NCI-H510A treated with DMSO at 0.1 percent for 48 hours (cell line): ENCODE data around the gene MTG1.
"Not testable (repeated sequence)": the region's sequence is repeated elsewhere in the genome, so short reads cannot be mapped to it uniquely, and the experiment has no call there.

Experiments
- DNase-seq: peaks from one replicate; lab custom pipeline; 2025; lab: John Stamatoyannopoulos, UW

Gene MTG1

DNA sequence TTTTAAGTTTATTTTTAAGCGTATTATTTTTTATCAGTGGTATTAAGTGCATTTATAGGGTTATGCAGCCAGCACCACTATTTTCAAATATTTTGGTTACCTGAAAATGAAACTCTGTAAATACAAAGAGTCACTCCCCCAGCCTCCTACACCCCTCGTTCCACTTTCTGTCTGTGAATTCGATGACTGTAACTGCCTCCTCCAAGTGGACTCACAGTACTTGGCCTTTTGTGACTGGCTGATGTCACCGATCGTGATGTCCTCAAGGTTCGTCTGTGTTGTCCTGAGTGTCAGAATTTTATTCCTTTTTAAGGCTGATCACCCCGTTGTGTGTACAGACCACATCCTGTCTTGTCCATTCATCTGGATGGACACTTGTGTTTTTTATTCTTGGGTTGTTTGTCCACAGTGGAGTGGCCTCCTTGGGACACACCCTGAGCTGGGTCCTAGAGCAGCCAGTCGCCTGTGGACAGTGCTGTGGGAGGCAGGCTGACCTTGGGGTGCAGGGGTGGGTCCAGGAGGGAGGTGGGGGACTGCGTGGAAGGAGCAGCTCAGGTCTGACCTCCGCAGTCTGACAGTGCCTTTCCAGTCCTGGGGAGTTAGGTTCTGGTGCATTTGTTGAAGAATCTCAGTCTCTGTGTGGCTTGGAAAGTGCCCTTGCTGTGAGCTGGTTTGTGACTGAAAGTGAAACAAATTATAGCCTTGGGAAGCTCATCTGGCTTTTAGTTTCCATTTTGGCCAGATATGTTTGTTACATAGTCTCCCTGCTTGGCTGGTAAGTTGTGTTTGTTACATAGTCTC, 6.9 kb downstream of the MTG1 start:
- no peak for DNase-seq

DNA sequence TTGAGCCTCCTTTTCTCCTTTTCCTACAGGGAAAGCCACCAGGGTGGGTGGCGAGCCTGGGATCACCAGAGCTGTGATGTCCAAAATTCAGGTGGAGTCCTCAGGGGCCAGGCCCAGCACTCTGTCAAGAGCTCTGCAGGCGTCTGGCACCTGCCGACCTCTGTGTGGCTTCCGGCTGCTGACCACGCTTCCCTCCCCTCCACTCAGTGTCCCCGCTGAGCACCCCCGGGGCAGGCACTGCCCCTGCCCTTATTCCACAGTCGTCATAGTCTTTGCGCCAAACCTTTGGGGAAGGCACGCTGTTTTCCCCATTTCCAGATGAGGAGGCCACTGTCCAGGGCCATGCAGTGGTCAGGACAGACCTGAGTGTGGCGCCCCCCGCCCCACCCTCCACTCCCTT, 7.5 kb downstream of the MTG1 start:
- DNase-seq: no peak

DNA sequence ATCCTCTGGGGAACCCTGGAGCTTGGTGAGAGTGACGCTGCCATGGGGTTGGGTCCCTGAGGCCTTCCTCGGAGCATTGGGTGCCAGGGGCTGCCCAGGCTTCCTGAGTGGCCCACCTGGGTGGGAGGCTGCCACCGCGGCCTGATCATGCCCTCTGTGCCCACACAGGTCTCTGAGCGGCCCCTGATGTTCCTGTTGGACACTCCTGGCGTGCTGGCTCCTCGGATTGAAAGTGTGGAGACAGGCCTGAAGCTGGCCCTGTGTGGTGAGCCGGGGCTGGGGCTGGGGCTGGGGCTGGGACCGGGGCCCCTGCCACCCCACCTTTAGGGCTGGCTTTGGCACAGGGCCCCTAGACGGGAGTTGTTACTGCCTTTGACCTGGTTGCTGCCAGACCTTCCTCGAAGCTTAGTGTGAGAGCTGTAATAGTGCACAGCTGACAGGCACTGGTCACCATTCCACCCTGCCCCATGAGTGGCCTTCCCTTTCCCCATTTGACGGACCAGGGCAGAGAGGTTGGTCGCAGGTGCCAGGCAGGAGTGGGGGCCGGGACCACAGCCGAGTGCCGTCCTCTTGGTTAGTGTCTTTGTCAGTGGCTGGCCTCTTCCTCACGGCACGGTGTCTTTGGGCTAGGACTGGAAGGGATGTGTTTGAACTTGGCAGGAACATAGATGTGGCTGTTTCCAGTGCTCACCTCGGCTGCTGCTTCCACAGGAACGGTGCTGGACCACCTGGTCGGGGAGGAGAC, 8.2 kb downstream of the MTG1 start:
- no peak for DNase-seq

DNA sequence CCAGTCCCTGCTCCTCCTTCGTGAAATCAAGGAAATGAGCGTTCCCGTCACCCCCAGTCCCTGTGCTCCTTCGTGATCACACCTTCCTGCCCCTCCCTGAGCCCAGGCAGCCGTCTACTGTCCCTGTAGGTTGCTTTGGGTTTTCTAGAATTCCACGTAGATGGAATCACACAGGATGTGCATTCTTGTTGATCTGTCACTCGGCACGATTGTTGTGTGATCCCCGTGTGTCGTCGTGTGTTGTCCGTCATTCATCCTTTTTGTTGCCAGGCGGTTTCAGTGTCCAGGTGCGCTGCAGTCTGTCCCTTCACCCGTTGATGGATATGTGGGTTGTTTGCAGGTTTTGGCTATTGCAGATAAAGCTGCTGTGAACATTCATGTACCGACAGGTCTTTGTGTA, 9.4 kb downstream of the MTG1 start:
- no peak for DNase-seq

DNA sequence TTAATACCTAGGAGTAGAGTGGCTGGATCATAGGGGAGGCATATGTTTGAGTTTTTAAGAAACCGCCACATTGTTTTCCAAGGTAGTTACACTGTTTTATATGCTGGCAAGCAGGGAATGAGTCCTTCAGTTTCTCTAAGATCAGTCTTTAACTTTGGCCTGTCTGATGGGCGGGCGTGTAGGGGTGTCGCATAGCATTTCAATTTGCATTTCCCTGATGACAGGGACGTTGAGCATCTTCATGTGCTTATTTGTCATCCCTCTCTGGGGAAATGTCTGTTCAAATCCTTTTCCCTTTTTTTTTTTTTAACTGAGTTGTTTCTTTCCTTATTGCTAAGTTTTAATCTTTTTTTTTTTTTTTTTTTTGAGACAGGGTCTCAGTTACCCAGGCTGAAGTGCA, 9.8 kb downstream of the MTG1 start:
- no peak for DNase-seq

DNA sequence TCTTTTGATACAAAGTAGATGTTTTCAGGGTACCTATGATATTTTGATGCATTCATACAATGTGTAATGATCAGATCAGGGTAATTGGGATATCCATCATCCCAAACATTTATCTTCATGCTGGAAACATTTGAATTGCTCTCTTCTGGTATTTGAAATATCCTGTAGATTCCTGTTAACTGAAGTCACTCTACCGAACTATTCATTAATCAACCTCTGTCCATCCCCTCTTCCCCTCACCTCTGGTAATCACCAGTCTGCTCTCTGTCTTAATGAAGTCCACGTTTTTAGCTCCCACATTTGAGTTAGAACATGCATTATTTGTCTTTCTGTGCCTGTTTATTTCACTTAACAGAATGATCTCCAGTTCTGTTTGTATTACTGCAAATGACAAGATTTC, 11.3 kb downstream of the MTG1 start:
- DNase-seq: no peak

DNA sequence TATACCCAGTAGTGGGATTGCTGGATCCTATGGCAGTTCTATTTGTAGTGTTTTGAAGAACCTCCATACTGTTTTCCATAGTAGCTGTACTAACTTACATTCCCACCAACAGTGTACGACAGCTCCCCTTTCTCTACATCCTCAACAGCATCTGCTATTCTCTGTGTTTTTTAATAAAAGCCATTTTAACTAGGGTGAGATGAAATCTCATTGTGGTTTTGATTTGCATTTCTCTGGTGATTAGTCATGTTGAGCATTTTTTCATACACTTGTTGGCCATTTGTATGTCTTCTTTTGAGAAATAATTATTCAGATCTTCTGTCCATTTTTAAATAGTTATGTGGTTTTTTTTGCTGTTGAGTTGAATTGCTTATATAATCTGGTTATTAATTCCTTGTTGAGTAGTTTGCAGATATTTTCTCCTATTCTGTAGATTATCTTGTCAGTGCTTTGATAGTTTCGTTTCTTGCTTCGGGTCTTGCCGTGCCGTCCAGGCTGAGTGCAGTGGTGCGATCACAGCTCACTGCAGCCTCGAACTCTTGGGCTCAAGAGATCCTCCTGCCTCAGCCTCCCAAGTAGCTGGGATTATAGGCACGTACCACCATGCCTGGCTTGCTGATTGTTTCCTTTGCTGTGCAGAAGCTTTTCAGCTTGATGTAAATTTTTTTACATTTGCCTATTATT, 12.0 kb downstream of the MTG1 start:
- no peak for DNase-seq

DNA sequence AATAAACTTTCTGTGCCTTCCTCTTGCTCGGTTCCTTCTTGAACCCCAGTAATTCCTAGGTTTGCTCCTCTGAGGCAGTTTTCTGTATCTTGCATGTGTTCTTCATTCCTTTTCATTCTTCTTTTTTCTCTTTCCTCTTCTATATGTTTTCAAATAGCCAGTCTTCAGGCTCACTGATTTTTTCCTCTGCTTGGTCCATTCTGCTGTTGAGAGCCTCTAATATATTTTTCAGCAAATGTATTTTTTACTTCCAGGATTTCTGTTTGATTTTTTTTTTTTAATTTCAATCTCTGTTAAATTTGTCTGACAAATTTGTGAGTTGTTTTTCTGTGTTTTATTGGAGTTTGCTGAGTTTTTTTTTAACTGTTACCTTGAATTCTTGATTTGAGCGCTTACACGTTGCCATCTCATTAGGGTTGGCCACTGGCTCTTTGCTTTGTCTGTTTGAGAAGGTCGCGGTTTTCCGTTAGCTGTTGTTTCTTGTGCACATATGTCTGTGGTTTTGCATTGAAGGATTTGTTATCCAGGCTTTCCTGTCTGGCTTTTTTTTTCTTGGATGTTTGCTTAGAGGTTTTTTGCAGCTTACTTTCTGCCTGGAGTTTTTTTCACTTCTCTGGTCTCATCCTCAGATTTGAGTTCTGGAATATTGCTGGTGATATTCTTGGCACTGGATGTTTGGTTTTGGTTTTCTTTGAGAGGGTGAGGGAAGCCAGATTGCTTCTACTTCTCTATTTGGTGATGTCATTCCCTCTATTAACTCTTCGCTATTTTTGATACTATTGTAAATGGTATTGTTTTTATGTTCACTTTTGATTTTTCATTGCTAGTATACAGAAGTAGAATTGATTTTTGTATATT, 17.8 kb downstream of the MTG1 start:
- no peak for DNase-seq

DNA sequence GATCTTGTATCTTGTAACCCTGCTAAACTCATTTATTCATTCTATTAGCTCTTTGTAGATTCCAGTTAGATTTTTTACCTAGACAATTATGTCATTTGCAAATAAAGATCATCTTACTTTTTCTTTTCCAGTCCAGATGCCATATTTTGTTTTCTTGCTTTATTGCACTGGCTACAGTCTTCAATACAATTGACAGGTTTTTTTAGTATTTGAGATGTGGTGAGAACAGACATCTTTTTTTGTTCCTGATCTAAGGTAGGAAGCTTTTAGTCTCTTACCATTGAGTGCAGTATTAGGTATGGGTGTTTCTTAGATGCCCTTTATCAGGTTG, 18.4 kb downstream of the MTG1 start:
- DNase-seq: no peak

DNA sequence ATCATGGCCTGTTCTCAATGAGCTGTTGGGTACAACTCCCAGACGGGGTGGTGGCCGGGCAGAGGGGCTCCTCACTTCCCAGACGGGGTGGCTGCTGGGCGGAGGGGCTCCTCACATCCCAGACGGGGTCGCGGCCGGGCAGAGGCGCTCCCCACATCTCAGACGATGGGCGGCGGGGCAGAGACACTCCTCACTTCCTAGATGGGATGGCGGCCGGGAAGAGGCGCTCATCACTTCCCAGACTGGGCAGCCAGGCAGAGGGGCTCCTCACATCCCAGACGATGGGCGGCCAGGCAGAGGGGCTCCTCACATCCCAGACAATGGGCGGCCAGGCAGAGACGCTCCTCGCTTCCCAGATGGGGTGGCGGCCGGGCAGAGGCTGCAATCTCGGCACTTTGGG, 20.4 kb downstream of the MTG1 start:
- DNase-seq: not testable (repeated sequence)

DNA sequence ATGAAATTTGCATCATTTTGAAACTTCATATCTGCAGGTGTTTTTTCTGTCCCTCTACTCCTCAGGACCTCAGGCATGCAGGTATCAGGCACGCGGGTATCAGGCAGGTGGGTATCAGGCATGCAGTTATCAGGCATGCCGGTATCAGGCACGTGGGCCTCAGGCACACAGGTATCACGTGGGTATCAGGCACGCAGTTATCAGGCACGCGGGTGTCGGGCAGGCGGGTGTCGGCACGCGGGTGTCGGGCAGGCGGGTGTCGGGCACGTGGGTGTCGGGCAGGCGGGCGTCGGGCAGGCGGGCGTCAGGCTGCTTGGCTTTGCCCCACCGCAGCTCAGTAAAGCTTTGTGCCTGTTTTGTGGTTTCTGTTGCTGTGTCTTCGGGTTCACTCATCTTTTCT, 21.8 kb downstream of the MTG1 start:
- DNase-seq: no peak

DNA sequence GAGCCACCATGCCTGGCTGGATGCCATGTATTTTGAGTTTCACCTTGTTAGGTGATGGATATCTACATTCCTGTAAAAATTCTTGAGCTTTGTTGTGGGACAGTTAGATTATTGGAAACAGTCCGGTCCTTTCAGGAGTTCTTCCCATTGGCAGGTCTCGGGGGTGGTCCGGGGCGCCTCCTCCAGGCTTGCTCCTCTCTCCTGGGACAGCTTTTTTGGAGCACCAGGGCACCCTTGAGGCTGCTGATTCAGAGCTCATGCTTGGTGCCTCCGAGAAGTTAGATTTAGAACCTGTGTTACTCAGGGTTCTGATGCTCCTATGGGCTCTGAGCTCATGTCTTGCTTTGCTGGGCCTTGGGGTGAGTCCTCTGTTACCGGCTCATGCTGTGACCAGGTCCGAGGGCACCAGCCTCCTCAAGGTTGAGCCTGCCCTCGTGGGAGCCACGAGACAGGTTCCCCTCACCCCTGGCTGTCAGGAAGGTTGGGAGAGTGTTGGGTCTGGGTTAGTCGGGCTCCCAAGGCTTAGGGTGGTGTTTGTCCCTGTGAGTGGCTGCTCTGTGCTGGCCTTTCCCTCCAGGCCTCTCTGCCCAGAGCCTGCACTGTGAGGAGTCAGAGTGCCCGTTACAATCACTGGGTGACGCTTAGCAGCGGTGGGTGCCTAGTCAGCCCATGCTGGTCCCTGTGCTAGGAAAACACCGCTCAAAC, 24.5 kb downstream of the MTG1 start:
- DNase-seq: no peak

DNA sequence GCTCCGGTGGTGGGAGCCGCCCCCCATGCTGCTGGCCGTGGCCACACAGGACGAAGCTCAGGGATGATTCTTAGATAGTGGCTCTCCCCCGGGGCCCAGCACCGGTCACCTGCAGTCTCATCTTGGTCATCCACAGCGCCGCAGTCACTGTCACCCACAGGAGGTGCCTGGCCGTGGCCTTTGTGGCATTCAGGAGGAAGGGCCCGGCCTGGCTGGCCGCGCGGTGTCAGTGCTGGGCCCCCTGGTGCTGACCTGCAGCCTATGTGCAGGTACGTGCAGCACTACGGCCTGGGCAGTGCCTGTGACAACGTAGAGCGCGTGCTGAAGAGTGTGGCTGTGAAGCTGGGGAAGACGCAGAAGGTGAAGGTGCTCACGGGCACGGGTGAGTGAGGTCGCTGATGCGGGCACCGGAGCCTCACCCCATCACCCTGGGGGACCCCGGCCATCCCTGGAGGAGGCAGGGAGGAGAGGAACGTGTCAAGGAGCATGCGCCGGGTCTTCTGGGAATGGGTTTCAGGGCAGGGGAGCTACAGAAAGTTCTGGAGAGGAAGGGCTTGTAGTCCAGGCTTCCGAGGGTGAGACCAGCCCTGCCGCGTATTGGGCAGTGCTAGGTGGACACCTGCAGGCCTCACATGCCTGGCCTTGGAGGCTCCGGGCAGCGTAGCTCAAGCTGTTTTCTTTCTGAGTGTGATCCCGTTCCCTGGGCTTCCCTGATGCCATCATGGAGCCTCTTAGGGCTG, 25.4 kb downstream of the MTG1 start:
- DNase-seq: no peak

DNA sequence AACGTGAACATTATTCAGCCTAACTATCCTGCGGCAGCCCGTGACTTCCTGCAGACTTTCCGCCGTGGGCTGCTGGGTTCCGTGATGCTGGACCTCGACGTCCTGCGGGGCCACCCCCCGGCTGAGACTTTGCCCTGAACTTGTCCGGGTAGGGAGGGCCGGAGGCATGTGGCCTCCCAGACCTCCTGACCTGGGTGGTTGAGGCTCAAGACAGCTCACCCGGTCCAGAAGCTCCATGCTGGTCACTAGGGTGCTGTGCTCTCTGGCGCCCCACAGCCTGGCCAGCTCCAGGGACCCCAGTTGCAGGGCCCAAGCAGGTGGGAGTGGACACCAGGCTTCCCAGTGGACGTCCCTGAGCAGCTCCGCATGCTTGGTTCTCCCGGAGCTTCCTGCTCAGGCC, 26.1 kb downstream of the MTG1 start:
- DNase-seq: no peak

DNA sequence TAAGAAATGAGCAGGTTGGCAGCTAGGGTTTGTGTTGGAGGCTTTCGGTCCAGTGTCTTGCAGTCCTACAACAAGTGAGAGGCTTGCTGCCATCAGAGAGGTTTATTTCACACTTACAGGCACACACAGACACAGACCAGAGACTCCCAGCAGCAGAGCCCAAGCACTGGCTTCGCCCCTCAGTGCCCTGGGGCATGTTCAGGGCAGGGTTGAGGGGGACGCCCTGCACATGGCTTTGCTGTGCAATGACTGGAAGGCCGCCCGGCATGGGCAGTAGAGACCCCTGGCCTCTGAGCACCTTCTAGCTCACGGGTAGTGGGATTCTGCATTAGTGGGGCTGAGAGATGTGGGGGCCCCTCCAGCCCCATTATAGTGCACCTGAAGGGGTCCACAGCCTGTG, 26.6 kb downstream of the MTG1 start:
- no peak for DNase-seq

DNA sequence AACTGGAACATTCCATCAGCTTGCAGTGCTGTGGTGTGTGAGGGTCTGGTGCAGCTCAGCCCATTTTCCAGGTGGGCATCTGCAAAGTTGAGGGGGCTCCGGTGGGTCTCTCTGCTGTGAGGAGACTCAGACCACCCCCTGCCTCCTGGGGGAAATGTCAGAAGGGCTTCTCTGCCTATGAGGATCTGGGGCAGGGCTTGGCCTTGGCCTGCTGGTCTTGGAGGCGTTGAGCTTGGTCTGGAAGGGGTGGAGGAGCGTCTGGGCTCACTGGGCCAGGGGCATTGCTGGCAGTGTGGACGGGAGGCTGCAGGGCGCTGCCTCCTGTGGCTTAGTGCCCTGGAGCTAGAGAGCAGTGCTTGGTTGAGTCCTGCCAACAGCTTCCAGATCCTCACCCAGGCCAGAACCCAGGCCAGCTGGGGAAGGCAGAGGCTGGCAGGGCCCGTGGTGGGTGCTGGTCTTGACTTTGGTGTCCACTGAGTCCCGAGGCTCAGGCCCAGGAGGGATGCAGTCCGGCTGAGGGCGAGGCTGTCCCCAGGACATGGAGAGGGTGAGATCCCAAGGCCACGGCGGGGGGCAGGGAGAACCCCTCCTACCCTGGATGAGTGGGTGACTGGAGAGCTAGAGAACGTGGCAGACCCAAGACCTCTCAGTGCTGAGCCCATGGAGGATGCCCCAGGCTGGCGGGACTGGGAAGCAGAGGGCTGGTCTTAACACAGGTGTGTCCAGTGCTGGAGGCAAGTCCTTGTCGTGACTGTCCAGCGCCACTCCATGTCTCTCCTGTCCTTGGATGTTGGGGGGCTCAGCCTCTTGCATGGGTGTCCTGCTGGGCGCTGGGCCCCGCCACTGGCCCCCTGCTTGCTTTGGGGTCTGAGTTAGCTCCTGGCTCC, 27.6 kb downstream of the MTG1 start:
- DNase-seq: no peak

DNA sequence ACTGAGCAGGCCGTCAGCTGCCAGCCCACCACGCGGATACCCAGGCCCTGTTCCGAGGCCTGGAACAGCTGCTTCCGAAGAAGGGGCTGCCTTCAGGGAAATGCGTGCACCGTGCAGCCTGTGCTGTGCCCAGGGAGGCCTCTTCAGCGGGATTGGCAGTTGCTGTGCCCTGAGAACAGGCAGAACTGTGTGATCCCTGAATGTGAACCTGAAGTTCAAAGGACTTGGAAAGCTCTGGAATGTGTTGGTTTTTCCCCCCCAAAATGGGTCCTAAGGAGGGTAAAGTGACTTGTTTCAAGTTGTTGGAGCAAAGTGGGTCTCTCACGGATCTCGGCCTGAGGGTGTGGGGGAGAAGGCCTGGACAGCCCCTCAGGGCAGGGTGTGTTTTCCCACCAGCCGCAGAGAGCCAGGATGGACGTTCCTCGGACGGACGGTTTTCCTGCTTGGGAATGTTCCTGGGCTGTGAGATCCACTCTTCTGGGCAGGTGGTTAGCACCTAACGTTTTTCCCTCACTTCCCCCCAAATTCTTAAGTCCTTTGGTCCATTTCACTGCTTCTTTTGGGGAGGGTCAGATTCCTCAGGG, 28.4 kb downstream of the MTG1 start:
- no peak for DNase-seq

DNA sequence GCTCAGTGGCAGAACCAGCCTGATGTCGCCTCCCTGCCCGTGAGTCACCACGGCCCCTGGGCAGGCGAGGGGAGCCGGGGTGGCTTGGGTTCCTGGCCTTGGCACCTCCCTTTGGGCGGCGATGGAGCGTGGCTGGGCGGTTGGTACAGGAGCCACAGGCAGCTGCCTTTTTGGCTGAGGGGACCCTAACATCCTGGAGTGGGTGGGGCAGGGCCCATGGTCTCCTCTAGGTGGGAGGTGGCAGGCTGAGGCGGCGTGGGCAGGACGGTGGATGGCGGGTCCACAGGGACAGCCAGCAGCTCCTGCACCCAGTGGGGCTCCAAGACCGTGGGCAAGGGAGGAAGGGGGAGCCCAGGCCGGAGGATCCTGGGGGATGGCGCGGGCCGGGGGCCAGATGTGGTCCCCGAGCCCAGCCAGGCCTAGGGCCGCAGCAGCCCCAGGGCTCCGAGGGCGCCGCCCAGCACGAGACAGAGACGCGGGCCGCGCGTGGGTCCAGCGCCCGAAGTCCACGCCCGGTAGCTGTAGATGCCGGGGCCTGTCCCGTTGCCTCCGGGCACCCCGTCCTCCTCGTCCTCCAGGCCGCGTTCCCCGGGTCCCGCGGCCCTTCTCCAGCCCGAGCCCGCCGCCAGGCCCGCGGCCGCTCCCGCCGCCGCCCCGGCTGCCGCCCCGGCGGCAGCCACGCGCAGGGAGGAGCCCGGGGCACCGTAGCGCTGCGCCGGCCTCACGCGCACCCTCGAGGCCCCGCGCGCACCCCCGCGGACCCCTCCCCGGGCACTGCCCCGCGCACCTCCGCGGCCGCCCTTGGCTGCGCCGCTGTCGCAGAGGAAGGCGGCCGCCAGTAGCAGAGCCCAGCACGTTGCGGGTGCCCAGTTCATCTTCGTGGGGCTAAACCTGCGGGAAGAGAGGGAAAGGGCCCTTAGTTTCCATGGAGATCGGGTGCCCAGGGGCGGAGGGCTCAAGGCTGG, 29.1 kb downstream of the MTG1 start:
- no peak for DNase-seq
